Measurements from ENCODE around the gene FSTL5.

The FSTL5 gene

GRCh38 chr4:161564230-161564834 is 599.5 kb downstream of the FSTL5 start:
- DNase-seq = no peak

- DNase-seq = peak; percentile 58
Observed at GRCh38 chr4:161555689-161556660, 607.8 kb downstream of the FSTL5 start.

- peak; percentile 54 for DNase-seq
Observed at GRCh38 chr4:161554372-161554990, 609.3 kb downstream of the FSTL5 start.

DNA sequence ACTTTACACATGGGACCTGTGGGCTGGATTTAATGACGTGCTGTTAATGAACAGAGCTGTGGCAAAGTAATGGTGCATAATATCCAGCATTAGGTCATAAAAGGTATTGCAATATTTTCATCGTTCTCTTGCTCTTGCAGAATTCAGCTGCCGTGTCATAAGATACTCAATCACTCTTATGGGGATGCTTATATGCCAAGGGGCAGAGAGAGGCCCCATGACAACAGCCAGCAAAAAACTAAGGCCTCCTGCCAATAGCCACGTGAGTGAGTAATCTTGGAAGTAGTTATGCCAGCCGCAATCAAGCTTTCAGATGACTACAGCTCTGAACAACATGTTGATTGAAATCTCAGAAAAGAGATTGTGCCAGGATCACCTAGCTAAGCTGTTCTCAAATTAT is 616.9 kb downstream of the FSTL5 start:
- DNase-seq = no peak

- no peak for DNase-seq
Observed at GRCh38 chr4:161540265-161540664, 623.5 kb downstream of the FSTL5 start.

GRCh38 chr4:161538941-161539340 is 624.9 kb downstream of the FSTL5 start:
- no peak for DNase-seq

- no peak for DNase-seq
Observed at GRCh38 chr4:161530710-161531109, 633.1 kb downstream of the FSTL5 start.

- DNase-seq = no peak
Observed at GRCh38 chr4:161525121-161525520, 638.7 kb downstream of the FSTL5 start.

- no peak for DNase-seq
Observed at GRCh38 chr4:161522031-161522430, 641.8 kb downstream of the FSTL5 start.

DNA sequence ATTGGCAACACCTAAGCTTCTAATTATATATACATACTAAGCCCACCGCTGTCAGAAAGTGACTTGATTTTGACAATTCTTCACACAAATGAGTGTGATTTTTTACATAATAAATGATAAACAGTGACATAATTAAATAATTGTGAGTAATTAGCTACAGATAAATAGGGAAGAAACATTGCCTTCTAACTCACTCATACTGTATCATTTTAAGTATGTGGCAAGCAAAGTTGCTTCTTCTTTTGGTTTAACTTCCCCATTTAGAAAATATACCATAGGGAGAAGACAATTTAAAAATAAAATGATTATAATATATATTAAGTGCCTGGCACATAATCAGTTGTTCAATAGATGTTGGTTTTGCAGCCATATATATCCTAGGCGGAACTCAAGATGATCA is 644.2 kb downstream of the FSTL5 start:
- DNase-seq = no peak

- DNase-seq = no peak
Observed at GRCh38 chr4:161517941-161518340, 645.9 kb downstream of the FSTL5 start.

DNA sequence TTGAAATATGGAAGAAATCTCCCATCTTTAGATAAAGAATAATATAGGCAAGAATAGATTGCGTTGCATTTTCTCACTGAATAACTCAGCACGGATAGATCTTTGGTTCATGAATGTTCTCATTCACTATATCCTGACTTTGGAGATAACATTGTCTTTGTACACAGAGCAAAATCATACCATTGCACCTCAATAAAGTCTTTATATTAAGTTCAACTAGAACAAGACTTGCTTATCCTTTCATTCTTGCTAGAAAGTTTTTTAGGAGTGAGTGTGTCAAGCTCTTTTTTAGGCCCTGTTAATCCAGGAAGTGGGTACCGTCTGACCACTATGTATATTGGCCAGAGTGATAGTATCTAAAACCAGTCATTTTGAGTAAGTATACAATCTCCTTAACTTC is 658.7 kb downstream of the FSTL5 start:
- DNase-seq = no peak

- DNase-seq = no peak
Observed at GRCh38 chr4:161498155-161498554, 665.6 kb downstream of the FSTL5 start.

DNA sequence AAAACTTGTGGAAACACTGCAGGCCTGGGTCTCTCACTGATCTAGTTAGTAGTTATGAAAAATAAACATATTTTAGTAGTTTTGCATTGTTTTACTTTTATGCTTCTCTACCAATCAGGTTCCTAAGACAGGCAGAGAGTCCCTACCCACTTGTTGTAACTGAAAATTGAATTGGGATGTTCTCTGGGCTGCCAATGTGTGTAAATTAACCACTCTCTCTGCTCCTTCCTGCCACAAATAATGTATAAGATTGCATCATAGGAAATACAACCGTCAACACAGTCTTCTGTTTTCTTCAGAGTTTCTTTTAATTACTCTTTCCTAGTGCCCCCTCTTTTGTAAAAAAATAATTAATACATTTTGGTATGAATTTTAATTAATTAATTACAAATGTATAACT is 677.3 kb downstream of the FSTL5 start:
- DNase-seq = peak; percentile 0

- DNase-seq = no peak
Observed at GRCh38 chr4:161466316-161466715, 697.5 kb downstream of the FSTL5 start.

DNA sequence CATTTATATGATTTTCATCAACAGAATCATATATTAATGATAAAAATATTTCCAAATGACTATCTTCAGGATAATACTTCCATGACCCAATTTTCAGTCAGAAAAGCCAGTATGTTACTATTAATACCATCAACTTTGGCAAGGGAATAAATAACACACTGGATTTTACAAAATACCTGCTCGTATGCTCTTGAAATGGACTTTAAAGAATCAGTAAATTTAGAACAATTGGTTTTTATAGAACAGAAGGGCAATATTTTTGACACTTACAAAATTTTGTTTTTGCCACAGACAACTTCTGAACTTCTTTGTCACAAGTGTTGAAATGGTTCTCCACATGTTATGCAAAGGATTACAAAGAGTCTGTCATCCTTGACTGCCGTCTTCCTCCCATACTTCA is 700.4 kb downstream of the FSTL5 start:
- no peak for DNase-seq

GRCh38 chr4:161457906-161458305 is 705.9 kb downstream of the FSTL5 start:
- DNase-seq = no peak

GRCh38 chr4:161457311-161457710 is 706.5 kb downstream of the FSTL5 start:
- peak; percentile 68 for DNase-seq

DNA sequence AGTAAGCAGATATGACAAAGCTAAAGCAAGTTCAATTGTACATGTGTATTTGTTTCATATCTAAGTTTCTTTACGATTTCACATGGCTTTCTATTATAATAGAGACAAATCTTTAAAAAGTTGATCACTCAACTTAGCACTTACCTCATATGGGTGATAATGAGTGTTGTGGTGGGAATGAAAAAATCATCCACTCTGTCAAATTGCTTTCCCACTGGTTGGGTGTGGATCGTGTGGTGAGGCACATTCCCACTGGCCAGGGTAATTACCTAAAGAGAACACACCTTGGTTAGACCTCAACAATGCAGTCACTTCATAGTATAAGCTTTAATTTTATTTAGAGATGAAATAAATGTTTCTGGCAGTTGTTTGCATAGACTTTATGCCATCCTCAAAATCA is 708.9 kb downstream of the FSTL5 start:
- no peak for DNase-seq

DNA sequence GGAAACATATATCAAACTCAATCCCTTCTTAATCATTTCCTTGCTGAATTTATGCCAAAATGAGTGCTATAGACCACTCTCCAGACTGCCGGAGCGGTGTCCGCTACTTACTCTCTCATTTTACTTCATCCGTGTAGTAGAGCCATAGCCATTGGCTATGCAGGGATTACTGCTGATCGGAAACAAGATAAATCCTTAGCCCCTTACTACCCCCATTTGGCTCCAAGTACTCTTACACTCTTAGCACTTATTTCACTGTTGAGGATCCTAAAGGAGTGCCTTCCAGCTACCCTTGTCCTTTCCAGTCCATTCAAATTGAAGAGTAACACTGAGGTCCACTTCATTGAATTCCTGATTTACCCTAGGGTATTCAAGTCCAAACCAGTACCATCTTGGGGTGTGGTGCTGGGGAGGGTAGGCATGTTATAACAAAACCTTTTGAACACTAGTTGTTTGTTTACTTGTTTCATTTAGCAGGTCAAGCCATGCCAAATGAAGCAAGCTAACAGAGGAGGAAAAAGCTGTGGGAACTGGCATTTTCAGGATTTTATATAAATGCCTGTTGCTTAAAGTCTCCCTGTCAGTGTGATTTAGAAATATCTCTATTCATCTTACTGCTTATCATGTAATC is 715.1 kb downstream of the FSTL5 start:
- DNase-seq = no peak

DNA sequence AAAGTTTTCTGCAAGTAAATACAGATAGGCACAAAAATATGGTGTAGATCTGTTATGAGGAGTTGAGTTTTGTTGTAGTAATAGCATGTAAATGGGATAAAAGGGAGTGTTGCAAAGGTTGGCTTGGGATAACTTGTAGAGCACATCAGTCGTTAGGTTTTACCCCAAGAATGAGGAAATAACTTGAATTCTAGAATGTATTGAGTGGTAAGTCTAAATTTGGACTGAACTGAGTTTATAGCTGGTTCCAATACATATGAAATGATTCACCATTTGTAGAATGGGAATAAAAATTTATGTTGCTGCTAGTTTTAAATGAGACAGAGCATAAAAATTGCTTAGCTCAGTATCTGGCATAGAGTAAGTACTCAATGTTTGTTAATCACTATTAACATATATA is 719.2 kb downstream of the FSTL5 start:
- DNase-seq = peak; percentile 70

DNA sequence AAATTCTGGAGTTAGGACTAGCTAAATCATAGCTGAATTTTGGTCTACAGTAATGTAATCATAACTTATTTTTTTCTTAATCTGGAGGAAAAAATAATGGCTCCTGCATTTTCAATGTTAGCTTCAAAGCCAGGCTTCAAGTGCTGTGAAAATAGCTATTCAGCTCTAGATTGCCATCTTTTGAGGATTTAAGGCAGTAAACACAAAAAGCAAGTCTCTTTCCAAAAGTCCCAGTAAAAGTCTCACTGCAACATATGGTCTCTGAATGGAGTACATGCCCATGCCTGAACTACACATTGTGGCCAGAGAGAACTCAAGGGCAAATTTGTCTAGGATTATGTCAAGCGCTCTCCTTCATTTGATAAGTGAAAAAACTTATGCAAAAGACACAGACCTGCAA is 720.9 kb downstream of the FSTL5 start:
- DNase-seq = peak; percentile 4

- no peak for DNase-seq
Observed at GRCh38 chr4:161438096-161438495, 725.7 kb downstream of the FSTL5 start.
